ENCODE measurements around the gene TRANK1. TPM values are rescaled to one million over a fixed set of nuclear protein-coding genes. Genes with fewer than 3 reads are reported as not detected.
"Not testable (repeated sequence)": the region's sequence is repeated elsewhere in the genome, so short reads cannot be mapped to it uniquely, and the experiment has no call there.

TRANK1 gene
- total RNA-seq, 1 donor from 2014 or later, result 0.53 TPM

GRCh38 chr3:36941658-36942057, 3.2 kb downstream of the TRANK1 start:
- FAIRE-seq (no peak), DNase-seq (ENCODE audit: low read depth) (no peak)
- Histone ChIP-seq H3K27me3 (ENCODE audit: control insufficient read depth, insufficient read depth, low read length) (no peaks in the 10 kb centered on the region), H3K36me3 (ENCODE audit: control insufficient read depth, insufficient read depth, low read length) (no peaks in the 10 kb centered on the region), H3K4me3 (ENCODE audit: low read depth, low read length) (no peak overlapping the region)
- TF ChIP-seq, protein P1, sequence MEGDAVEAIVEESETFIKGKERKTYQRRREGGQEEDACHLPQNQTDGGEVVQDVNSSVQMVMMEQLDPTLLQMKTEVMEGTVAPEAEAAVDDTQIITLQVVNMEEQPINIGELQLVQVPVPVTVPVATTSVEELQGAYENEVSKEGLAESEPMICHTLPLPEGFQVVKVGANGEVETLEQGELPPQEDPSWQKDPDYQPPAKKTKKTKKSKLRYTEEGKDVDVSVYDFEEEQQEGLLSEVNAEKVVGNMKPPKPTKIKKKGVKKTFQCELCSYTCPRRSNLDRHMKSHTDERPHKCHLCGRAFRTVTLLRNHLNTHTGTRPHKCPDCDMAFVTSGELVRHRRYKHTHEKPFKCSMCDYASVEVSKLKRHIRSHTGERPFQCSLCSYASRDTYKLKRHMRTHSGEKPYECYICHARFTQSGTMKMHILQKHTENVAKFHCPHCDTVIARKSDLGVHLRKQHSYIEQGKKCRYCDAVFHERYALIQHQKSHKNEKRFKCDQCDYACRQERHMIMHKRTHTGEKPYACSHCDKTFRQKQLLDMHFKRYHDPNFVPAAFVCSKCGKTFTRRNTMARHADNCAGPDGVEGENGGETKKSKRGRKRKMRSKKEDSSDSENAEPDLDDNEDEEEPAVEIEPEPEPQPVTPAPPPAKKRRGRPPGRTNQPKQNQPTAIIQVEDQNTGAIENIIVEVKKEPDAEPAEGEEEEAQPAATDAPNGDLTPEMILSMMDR (IDR thresholded peaks at IDR 0.05; ENCODE audit: insufficient read depth, low read length, severe bottlenecking), result no peak

DNA sequence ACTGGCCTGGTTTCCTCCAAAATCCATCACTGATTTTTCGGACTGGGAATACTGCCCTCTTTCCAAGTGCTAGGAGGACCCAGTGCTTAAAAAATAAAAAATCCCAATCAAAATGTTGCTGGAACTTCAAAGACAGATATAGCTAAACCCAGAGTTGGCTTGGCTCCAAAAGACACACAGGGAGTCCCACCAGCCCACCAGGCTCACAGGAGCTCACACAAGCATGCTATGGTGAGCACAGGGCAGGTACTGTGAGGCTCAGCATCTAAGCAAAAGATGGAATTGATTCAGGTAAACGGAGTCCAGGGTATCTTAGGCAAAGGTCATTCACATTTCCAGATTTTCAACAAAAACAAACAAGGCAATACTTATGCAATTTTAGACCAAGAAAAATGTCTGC, 3.7 kb downstream of the TRANK1 start:
- DNase-seq (ENCODE audit: low read depth) (no peak), FAIRE-seq (no peak)
- H3K27me3 ChIP-seq (ENCODE audit: control insufficient read depth, insufficient read depth, low read length), result no peaks in the 10 kb centered on the region
- H3K36me3 ChIP-seq (ENCODE audit: control insufficient read depth, insufficient read depth, low read length), result no peaks in the 10 kb centered on the region
- no peak overlapping the region for H3K4me3 ChIP-seq (ENCODE audit: low read depth, low read length)
- TF ChIP-seq, protein P1 (IDR thresholded peaks at IDR 0.05; ENCODE audit: insufficient read depth, low read length, severe bottlenecking), result no peak

- H3K36me3 ChIP-seq (ENCODE audit: control insufficient read depth, insufficient read depth, low read length), result no peaks in the 10 kb centered on the region
- FAIRE-seq (no peak), DNase-seq (ENCODE audit: low read depth) (no peak)
- H3K27me3 ChIP-seq (ENCODE audit: control insufficient read depth, insufficient read depth, low read length), result no peaks in the 10 kb centered on the region
- no peak overlapping the region for H3K4me3 ChIP-seq (ENCODE audit: low read depth, low read length)
- TF ChIP-seq, protein P1 (IDR thresholded peaks at IDR 0.05; ENCODE audit: insufficient read depth, low read length, severe bottlenecking), result no peak
These were observed 7.4 kb downstream of the TRANK1 start for GRCh38 chr3:36937492-36937891.

GRCh38 chr3:36933540-36934296, 11.1 kb downstream of the TRANK1 start:
- Histone ChIP-seq H3K4me3 (ENCODE audit: low read depth, low read length) (no peak overlapping the region), H3K36me3 (ENCODE audit: control insufficient read depth, insufficient read depth, low read length) (no peaks in the 10 kb centered on the region), H3K27me3 (ENCODE audit: control insufficient read depth, insufficient read depth, low read length) (no peaks in the 10 kb centered on the region)
- FAIRE-seq, result no peak
- DNase-seq (ENCODE audit: low read depth), result no peak
- TF ChIP-seq, protein P1 (IDR thresholded peaks at IDR 0.05; ENCODE audit: insufficient read depth, low read length, severe bottlenecking), result no peak

- not testable (repeated sequence) for H3K27me3 ChIP-seq (ENCODE audit: control insufficient read depth, insufficient read depth, low read length); H3K4me3 ChIP-seq (ENCODE audit: low read depth, low read length); FAIRE-seq; H3K36me3 ChIP-seq (ENCODE audit: control insufficient read depth, insufficient read depth, low read length); DNase-seq (ENCODE audit: low read depth)
These were observed 13.4 kb downstream of the TRANK1 start for GRCh38 chr3:36931424-36931823.

GRCh38 chr3:36928220-36928619, 16.6 kb downstream of the TRANK1 start:
- TF ChIP-seq, protein P1 (IDR thresholded peaks at IDR 0.05; ENCODE audit: insufficient read depth, low read length, severe bottlenecking), result no peak
- no peak for DNase-seq (ENCODE audit: low read depth)
- Histone ChIP-seq H3K4me3 (ENCODE audit: low read depth, low read length) (no peak overlapping the region), H3K27me3 (ENCODE audit: control insufficient read depth, insufficient read depth, low read length) (no peaks in the 10 kb centered on the region), H3K36me3 (ENCODE audit: control insufficient read depth, insufficient read depth, low read length) (no peaks in the 10 kb centered on the region)
- FAIRE-seq, result no peak

Measured in bronchial epithelial cell (primary cell).